M059J (cell line): Measurements from ENCODE around the gene PCNP. TPM values are rescaled to one million over a fixed set of nuclear protein-coding genes. Genes with fewer than 3 reads are reported as not detected.
"Not testable (repeated sequence)": the region's sequence is repeated elsewhere in the genome, so short reads cannot be mapped to it uniquely, and the experiment has no call there.

ENCODE experiments used
- DNase-seq: peaks from one replicate; pipeline ENCODE4 v3.0.0-alpha.2; 2012; ENCODE audit warnings: low read depth
- total RNA-seq: library from RNA; depleted of rRNA; stranded (reverse); fragments of >200 nt; shearing (Covaris generic); gene quantifications from 2 replicates; pipeline ENCODE4 v1.2.3, GENCODE V29; 2014; rRNA removed

PCNP gene
- total RNA-seq, 1 experiment from 2014 or later, result 131 TPM

- no peak for DNase-seq
Measured at GRCh38 chr3:101633186-101633585, 59.2 kb downstream of the PCNP start.

GRCh38 chr3:101634591-101635196 lies 60.7 kb downstream of the PCNP start:
- no peak for DNase-seq

GRCh38 chr3:101635345-101635744 lies 61.4 kb downstream of the PCNP start:
- DNase-seq, result peak; percentile 34

- DNase-seq, result peak; percentile 63
Measured at GRCh38 chr3:101635954-101636798, 62.2 kb downstream of the PCNP start.

- DNase-seq, result no peak
Measured at GRCh38 chr3:101637451-101637850, 63.5 kb downstream of the PCNP start.

- peak; percentile 25 for DNase-seq
Measured at GRCh38 chr3:101638261-101638745, 64.3 kb downstream of the PCNP start.

- no peak for DNase-seq
Measured at GRCh38 chr3:101639280-101639963, 65.4 kb downstream of the PCNP start.

- no peak for DNase-seq
Measured at GRCh38 chr3:101640256-101640655, 66.3 kb downstream of the PCNP start.

- DNase-seq, result not testable (repeated sequence)
Measured at GRCh38 chr3:101641397-101642115, 67.6 kb downstream of the PCNP start.

GRCh38 chr3:101642441-101642840 lies 68.5 kb downstream of the PCNP start:
- DNase-seq, result no peak

- peak; percentile 7 for DNase-seq
Measured at GRCh38 chr3:101643009-101643844, 69.2 kb downstream of the PCNP start.

Other genes starting within 250 kb of the PCNP start
- gene SENP7, start 61.0 kb upstream of the PCNP start, total RNA-seq, result 7.8 and 8.6 TPM in 2 replicates
- gene TRMT10C, start 12.3 kb upstream of the PCNP start, total RNA-seq, result 47.6 and 53.6 TPM in 2 replicates
- 15.6 and 24.8 TPM in 2 replicates for gene ZBTB11, start 103.0 kb downstream of the PCNP start, total RNA-seq
- 1,314 and 1,490 TPM in 2 replicates for gene RPL24, start 112.5 kb downstream of the PCNP start, total RNA-seq
- gene CEP97, start 150.4 kb downstream of the PCNP start, total RNA-seq, result 19.2 and 28.7 TPM in 2 replicates
- gene NXPE3, start 205.0 kb downstream of the PCNP start, total RNA-seq, result 17.9 and 19.2 TPM in 2 replicates